ENCODE measurements around the gene AKNA.

DNA sequence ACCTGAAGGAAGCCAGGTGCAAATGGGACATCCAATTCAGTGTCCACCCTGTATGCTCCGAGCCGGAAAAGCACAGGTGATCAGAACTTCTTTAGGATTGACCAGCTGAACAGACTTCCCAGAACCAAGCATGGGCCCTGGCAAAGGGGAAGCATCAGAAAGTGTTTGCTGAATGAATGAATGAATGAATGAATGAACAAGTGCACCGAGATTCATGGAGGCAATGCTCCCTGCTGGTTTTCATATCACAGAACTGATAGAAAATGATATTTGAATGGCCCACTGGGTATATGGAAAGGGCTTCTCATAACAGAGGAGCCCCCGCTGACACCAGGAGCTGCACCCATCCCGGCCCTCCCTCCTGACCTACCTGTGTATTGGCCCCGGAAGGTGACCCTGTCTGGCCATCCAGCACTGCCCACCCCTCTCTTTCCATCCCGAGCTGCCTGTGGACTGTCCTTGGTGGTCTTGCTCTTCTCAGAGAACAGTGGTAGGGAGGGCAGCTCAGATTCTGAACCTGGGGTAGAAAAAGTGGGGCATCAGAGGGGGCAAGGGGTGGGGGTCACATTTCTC lies 42.2 kb downstream of the AKNA start:
- TF ChIP-seq, protein P1, sequence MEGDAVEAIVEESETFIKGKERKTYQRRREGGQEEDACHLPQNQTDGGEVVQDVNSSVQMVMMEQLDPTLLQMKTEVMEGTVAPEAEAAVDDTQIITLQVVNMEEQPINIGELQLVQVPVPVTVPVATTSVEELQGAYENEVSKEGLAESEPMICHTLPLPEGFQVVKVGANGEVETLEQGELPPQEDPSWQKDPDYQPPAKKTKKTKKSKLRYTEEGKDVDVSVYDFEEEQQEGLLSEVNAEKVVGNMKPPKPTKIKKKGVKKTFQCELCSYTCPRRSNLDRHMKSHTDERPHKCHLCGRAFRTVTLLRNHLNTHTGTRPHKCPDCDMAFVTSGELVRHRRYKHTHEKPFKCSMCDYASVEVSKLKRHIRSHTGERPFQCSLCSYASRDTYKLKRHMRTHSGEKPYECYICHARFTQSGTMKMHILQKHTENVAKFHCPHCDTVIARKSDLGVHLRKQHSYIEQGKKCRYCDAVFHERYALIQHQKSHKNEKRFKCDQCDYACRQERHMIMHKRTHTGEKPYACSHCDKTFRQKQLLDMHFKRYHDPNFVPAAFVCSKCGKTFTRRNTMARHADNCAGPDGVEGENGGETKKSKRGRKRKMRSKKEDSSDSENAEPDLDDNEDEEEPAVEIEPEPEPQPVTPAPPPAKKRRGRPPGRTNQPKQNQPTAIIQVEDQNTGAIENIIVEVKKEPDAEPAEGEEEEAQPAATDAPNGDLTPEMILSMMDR (IDR thresholded peaks at IDR 0.05): no peak
- TF ChIP-seq EZH2 (IDR thresholded peaks at IDR 0.05) (no peak), EZH2phosphoT487 (IDR thresholded peaks at IDR 0.05) (no peak)
